ENCODE measurements around the gene SYNE2.

- no peak for TF ChIP-seq CTCF (conservative IDR thresholded peaks at IDR 0.05; ENCODE audit: low read depth, low read length)
- no peak for TF ChIP-seq EZH2 (IDR thresholded peaks at IDR 0.05; ENCODE audit: low read length, unreplicated experiment)
- TF ChIP-seq EZH2phosphoT487 (IDR thresholded peaks at IDR 0.05; ENCODE audit: borderline replicate concordance, low read length), result no peak
Measured at GRCh38 chr14:63992858-63993257, 140.1 kb downstream of the SYNE2 start.

All from PC-3 (cell line).